HEK293T (cell line): ENCODE results near the gene PLEKHG2.

ENCODE experiments used
- CTCF ChIA-PET: fragments of 350-600 bp; formaldehyde crosslinking; extraction: SDS; loops from one replicate; lab custom pipeline; 2021; ENCODE audit warnings: antibody characterized with exemption, inconsistent platforms; lab: Yijun Ruan, JAX
- POLR2A ChIA-PET: fragments of 350-600 bp; formaldehyde crosslinking; extraction: SDS; loops from one replicate; lab custom pipeline; 2020; ENCODE audit warnings: antibody characterized with exemption, inconsistent platforms; lab: Yijun Ruan, JAX
- DNase-seq: peaks from one replicate; pipeline ENCODE4 v3.0.0; 2012; ENCODE audit warnings: mixed read lengths; ENCODE audit errors: extremely low spot score
- ARNT ChIP-seq: fragments of 450-650 bp; IDR thresholded peaks from 2 replicates; pipeline ENCODE4 v1.6.1; 2017; ENCODE audit warnings: mild to moderate bottlenecking
- BHLHE40 ChIP-seq: fragments of 450-650 bp; IDR thresholded peaks from 2 replicates; pipeline ENCODE4 v1.6.1; 2016; ENCODE audit warnings: mild to moderate bottlenecking, moderate library complexity, borderline replicate concordance
- CTBP1 ChIP-seq: fragments of 450-650 bp; IDR thresholded peaks from 2 replicates; pipeline ENCODE4 v1.6.1; 2016; ENCODE audit warnings: borderline replicate concordance
- ELF4 ChIP-seq: fragments of 450-650 bp; IDR thresholded peaks from 2 replicates; pipeline ENCODE4 v1.6.1; 2017; ENCODE audit warnings: antibody characterized with exemption
- FOXA1 ChIP-seq: fragments of 450-650 bp; IDR thresholded peaks from 2 replicates; pipeline ENCODE4 v1.6.1; 2016; ENCODE audit warnings: mild to moderate bottlenecking
- FOXK2 ChIP-seq: fragments of 450-650 bp; IDR thresholded peaks from 2 replicates; pipeline ENCODE4 v1.6.1; 2016; ENCODE audit warnings: mild to moderate bottlenecking
- FOXM1 ChIP-seq: fragments of 450-650 bp; IDR thresholded peaks from 2 replicates; pipeline ENCODE4 v1.6.1; 2017; ENCODE audit warnings: mild to moderate bottlenecking, borderline replicate concordance
- HDGF ChIP-seq: fragments of 450-650 bp; IDR thresholded peaks from 2 replicates; pipeline ENCODE4 v1.6.1; 2017; ENCODE audit warnings: antibody characterized with exemption, borderline replicate concordance
- L3MBTL2 ChIP-seq: fragments of 450-650 bp; conservative IDR thresholded peaks from 2 replicates; pipeline ENCODE4 v1.6.1; 2016; ENCODE audit warnings: mild to moderate bottlenecking
- LEF1 ChIP-seq: fragments of 450-650 bp; IDR thresholded peaks from 2 replicates; pipeline ENCODE4 v1.6.1; 2017; ENCODE audit warnings: mild to moderate bottlenecking, borderline replicate concordance
- NFRKB ChIP-seq: fragments of 450-650 bp; IDR thresholded peaks from 2 replicates; pipeline ENCODE4 v1.6.1; 2016; ENCODE audit warnings: mild to moderate bottlenecking, moderate library complexity
- SP1 ChIP-seq: fragments of 450-650 bp; IDR thresholded peaks from 2 replicates; pipeline ENCODE4 v1.6.1; 2017
- SUZ12 ChIP-seq: fragments of 450-650 bp; IDR thresholded peaks from 2 replicates; pipeline ENCODE4 v1.6.1; 2016; ENCODE audit warnings: mild to moderate bottlenecking
- TARDBP ChIP-seq: fragments of 450-650 bp; IDR thresholded peaks from 2 replicates; pipeline ENCODE4 v1.6.1; 2016
- ZNF384 ChIP-seq: fragments of 450-650 bp; IDR thresholded peaks from 2 replicates; pipeline ENCODE4 v1.6.1; 2016
- TF ChIP-seq, protein P1 (sequence below): fragments of 450-650 bp; IDR thresholded peaks from 2 replicates; pipeline ENCODE4 v1.6.1; 2016

The PLEKHG2 gene

DNA sequence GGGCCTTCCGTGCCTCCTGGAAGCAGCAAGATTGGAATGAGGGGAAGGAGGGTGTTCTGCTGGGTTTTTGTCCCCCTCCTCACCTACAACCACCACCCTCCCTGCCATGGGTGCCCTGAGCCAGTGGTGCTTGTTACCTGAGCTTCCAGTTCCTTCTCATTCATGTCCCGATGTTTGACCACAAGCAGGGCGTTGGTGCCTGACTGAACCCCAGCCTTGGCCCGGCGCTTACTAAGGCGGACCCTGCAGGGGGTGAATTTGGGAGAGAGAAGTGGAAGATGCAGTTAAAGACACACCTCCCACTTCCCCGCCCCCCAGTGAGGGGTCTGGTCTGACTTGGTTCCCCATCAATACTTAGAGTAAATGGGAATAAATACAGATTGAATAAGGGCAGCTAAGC is 25.9 kb upstream of the PLEKHG2 start:
- CTCF ChIA-PET = no interaction called here
- POLR2A ChIA-PET = interaction anchor here (1.0 kb wide), 1 partner anchor 49 kb away, joined by 3 read pairs; the partner anchor contains the start of gene RPS16
- no peak for DNase-seq
- TF ChIP-seq ARNT (no peak), NFRKB (no peak), HDGF (no peak), LEF1 (no peak), FOXA1 (no peak), FOXK2 (no peak), FOXM1 (no peak), ELF4 (no peak), BHLHE40 (no peak), SP1 (no peak), SUZ12 (no peak), TARDBP (no peak), L3MBTL2 (no peak), CTBP1 (no peak), ZNF384 (no peak)
- TF ChIP-seq, protein P1, sequence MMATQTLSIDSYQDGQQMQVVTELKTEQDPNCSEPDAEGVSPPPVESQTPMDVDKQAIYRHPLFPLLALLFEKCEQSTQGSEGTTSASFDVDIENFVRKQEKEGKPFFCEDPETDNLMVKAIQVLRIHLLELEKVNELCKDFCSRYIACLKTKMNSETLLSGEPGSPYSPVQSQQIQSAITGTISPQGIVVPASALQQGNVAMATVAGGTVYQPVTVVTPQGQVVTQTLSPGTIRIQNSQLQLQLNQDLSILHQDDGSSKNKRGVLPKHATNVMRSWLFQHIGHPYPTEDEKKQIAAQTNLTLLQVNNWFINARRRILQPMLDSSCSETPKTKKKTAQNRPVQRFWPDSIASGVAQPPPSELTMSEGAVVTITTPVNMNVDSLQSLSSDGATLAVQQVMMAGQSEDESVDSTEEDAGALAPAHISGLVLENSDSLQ = no peak

DNA sequence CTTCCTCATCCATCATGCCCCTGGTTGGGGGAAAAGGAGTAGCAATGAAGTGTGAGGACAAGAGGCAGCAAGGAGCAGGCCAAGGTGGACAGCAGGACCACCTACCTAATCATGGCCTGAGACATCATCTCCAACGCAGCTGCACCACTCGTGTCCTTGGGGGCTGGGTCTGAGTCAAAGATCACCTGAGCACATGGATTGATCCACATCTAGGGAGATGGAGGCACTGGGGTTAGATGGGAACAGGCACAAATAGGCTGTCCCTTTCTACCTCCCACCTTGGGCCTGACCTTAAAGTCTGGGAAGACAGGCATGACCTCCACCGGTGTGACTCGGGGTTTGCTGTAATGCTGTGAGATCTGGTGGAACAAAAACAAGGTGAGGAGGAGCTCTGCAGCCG is 23.8 kb upstream of the PLEKHG2 start:
- POLR2A ChIA-PET = no interaction called here
- DNase-seq = no peak
- CTCF ChIA-PET = no interaction called here
- TF ChIP-seq CTBP1 = no peak
- TF ChIP-seq ZNF384 = no peak
- TF ChIP-seq BHLHE40 = no peak
- TF ChIP-seq L3MBTL2 = no peak
- TF ChIP-seq FOXM1 = no peak
- TF ChIP-seq, protein P1 = no peak
- no peak for TF ChIP-seq FOXA1
- TF ChIP-seq SUZ12 = no peak
- no peak for TF ChIP-seq ELF4
- no peak for TF ChIP-seq NFRKB
- TF ChIP-seq SP1 = no peak
- TF ChIP-seq HDGF = no peak
- TF ChIP-seq ARNT = no peak
- no peak for TF ChIP-seq FOXK2
- TF ChIP-seq LEF1 = no peak
- no peak for TF ChIP-seq TARDBP

DNA sequence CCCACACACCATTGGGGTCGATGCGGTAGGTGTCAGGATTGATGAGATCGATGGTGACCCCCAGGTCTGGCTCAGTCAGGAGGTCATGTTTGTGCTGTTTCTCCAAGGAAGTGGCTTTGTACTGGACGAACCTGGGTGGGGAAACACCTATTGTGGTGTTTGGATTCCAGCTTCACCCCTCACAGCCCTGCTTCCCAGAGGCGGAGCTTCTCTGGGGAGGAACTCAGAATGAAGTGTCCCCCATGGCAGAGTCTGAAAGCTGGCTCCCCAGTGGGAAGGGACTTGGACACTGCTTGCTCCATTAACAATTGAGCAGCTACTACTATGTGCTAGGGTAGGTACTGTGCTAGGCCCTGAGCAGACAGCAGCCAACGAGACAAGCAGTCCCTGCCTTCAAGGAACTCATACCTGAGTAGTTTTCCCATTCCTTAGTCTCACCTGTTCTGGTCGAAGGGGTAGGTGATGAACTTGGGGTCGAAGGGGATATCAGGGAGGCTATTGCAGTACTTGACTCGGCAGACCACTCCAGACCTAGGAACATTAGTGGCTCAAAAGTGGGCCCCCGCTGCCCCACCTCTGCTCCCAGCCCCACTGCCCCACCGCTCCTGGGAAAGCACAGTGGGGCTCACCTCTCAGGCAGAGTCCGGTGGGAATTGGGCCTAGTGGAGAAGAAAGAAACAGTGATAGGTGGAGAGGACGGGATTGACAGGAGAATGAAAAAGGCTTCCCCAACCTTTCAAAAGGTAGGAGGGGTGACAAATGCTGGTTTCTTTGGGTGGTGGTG is 22.6 kb upstream of the PLEKHG2 start:
- POLR2A ChIA-PET = interaction anchor here (1.6 to 1.8 kb wide), 2 partner anchors 14 to 39 kb away, joined by 4 to 10 read pairs; no protein-coding TSS in a partner anchor
- CTCF ChIA-PET = no interaction called here
- TF ChIP-seq, protein P1 = peak; percentile 50; the same call in 1 of the 2 replicates
- no peak for TF ChIP-seq SP1
- DNase-seq = no peak

DNA sequence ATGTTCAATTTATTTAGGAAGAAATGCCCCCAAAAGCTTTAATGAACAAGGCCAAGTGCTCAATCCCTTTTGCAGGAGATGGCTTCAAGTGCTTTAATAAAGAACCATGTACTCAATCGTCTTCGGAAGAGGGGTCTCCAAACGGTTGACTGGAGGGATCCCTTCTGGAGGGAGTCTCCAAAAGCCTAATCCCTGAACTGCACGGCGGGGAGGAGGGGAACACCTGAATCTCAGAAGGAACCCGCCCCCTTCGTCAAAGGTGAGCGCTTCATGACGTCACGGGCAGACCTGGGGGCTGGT is 22.1 kb upstream of the PLEKHG2 start:
- no peak for DNase-seq
- TF ChIP-seq, protein P1 = no peak
- no peak for TF ChIP-seq SP1
- TF ChIP-seq LEF1 = no peak
- no peak for TF ChIP-seq HDGF
- no peak for TF ChIP-seq SUZ12
- no peak for TF ChIP-seq NFRKB
- TF ChIP-seq CTBP1 = no peak
- TF ChIP-seq ELF4 = no peak
- TF ChIP-seq ARNT = no peak
- TF ChIP-seq ZNF384 = no peak
- ChIA-PET POLR2A (interaction anchor here (0.9 to 2.2 kb wide), 10 partner anchors 14 to 149 kb away, joined by 3 to 30 read pairs (median 4); partner anchors contain the start of genes EID2, PLEKHG2, RPS16 and SAMD4B), CTCF (interaction anchor here (0.9 kb wide), 1 partner anchor 22 kb away, joined by 4 read pairs; no protein-coding TSS in a partner anchor)

DNA sequence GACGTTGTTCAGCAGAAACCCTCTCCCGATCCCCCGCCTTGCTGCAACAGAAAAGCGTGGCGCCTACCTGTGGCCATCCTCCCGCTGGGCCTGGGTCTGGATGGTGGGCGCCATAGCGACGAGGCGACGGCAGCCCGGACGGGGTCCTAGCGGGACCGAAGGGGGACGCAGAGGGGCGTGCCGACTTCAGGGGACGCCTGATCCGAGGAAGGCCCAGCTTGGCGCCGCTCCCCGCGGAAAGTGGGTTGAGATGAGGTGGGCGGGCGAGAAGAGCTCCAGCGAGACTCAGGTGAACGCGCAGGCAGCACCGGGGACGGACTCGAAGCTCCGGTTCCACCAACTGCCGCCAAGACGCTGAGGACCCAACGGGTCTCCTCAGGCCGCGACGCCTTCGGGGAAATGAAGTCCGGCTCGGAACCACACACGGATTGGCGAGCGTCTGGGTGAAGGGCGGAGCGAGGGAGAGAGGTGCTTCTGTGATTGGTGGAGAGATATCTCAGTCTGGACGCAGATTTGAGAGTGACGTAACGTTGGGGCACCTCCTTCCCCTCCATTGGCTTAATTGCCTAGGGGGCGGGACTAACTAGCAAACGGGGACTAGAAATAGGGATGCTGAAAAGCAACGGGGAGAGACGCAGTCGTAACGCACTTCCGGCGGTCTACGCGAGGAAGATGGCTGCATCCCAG is 21.6 kb upstream of the PLEKHG2 start, which contains the start of the genes MED29 and PAF1:
Gene MED29, plus strand, starts transcription at position 628 of the 687 bp plus-strand sequence. Its CDS starts 45 bp downstream, at position 673.
Gene PAF1, minus strand, starts transcription at position 356 of the 687 bp plus-strand sequence. Its CDS starts 242 bp downstream, at position 114.
- DNase-seq = peak; percentile 98
- ChIA-PET CTCF (interaction anchor here (0.9 kb wide), 1 partner anchor 22 kb away, joined by 4 read pairs; no protein-coding TSS in a partner anchor), POLR2A (interaction anchor here (0.6 to 2.2 kb wide), 18 partner anchors 10 to 264 kb away, joined by 3 to 30 read pairs (median 4); partner anchors contain the start of genes EID2, PLEKHG2, RPS16 and SAMD4B)
- no peak for TF ChIP-seq NFRKB
- TF ChIP-seq FOXK2 = no peak
- TF ChIP-seq, protein P1 = peak; percentile 99
- TF ChIP-seq L3MBTL2 = peak; percentile 79
- peak; percentile 72; the same call in 1 of the 2 replicates for TF ChIP-seq ELF4
